ENCODE measurements around the gene SEBOX. TPM values are rescaled to one million over a fixed set of nuclear protein-coding genes. Genes with fewer than 3 reads are reported as not detected.

SEBOX gene
- total RNA-seq, 1 donor from 2014 or later = not detected

DNA sequence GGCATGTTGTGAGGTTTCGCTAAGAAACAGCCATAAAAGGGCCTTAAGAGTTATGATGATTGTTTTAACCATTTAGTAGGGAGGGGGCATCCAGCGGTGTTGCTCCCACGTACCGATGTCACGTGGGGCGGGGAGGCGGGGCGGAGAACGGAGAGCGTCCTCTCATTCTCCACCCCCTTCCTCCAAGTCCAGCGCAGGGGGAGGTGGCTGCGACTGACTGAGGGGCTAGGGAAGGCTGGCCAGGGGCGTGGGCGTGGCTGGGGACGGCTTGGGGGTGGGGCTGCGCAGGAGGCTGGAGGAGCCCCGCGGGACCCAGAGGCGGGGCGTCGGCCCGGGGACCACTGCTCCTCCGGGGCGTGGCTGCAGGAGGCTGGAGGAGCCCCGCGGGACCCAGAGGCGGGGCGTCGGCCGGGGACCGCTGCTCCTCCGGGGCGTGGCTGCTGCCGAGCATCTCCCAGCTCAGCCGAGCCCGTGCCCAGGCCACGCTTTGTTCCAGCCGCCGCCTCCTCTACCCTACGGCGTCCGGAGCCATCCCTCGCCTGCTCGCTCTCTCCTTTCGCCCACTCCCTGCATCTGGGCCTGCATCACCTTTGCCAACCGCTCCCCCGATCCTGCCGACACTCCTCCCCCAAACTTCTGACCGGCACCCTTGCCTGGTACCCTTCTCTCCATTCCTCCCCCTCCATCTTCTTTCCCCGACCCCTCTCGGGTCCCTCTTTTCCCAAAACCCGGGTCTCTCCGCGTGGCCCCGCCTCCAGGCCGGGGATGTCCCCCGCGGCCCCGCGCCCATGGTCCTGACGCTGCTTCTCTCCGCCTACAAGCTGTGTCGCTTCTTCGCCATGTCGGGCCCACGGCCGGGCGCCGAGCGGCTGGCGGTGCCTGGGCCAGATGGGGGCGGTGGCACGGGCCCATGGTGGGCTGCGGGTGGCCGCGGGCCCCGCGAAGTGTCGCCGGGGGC is 6.5 kb upstream of the SEBOX start, which contains the start of gene SARM1:
Gene SARM1, plus strand, starts transcription at position 450 of the 958 bp plus-strand sequence. Its CDS starts 339 bp downstream, at position 789.
- DNase-seq (ENCODE audit: low spot score) = peak; percentile 95
- Mint-ChIP-seq H3K36me3 (ENCODE audit: low read depth) (no peaks in the 10 kb centered on the region), H3K9me3 (ENCODE audit: low read depth) (no peaks in the 10 kb centered on the region), H3K4me3 (ENCODE audit: unreplicated experiment) (peak within 1 kb of the TSS; percentile 79), H3K27ac (ENCODE audit: unreplicated experiment) (peak within 1 kb of the TSS; percentile 88), H3K4me1 (ENCODE audit: low read depth) (peaks cover 33% of the 10 kb centered on the region), H3K27me3 (ENCODE audit: low read depth) (no peaks in the 10 kb centered on the region)
- TF ChIP-seq, protein P1, sequence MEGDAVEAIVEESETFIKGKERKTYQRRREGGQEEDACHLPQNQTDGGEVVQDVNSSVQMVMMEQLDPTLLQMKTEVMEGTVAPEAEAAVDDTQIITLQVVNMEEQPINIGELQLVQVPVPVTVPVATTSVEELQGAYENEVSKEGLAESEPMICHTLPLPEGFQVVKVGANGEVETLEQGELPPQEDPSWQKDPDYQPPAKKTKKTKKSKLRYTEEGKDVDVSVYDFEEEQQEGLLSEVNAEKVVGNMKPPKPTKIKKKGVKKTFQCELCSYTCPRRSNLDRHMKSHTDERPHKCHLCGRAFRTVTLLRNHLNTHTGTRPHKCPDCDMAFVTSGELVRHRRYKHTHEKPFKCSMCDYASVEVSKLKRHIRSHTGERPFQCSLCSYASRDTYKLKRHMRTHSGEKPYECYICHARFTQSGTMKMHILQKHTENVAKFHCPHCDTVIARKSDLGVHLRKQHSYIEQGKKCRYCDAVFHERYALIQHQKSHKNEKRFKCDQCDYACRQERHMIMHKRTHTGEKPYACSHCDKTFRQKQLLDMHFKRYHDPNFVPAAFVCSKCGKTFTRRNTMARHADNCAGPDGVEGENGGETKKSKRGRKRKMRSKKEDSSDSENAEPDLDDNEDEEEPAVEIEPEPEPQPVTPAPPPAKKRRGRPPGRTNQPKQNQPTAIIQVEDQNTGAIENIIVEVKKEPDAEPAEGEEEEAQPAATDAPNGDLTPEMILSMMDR (IDR thresholded peaks at IDR 0.05) = no peak

DNA sequence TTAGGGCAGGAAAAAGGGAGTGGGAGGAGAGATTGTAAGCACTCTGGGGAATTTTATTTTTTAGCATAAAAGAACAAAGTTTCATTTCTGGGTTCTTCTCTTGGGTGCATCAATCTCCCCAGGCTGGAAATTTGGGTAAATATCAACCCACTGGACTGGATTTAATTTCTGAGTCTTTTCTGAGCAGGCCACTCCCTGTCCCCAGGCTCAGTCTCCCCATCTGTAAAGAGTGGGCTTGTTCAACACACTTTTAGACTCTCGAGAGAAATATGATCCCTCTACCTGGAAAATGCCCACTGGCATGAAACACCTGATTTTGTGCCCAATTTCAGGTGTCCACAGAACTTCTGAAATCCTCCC is 5.7 kb upstream of the SEBOX start:
- peak overlapping the region; percentile 88 for H3K27ac Mint-ChIP-seq (ENCODE audit: unreplicated experiment)
- TF ChIP-seq, protein P1 (IDR thresholded peaks at IDR 0.05) = no peak

GRCh38 chr17:28370035-28370743 is 5.2 kb upstream of the SEBOX start, which contains the start of gene VTN:
TSS of gene VTN (minus strand) at chr17:28370307. CDS start at chr17:28370203, 104 bp downstream.
- Mint-ChIP-seq H3K27me3 (ENCODE audit: low read depth) (no peaks in the 10 kb centered on the region), H3K9me3 (ENCODE audit: low read depth) (no peaks in the 10 kb centered on the region), H3K36me3 (ENCODE audit: low read depth) (no peaks in the 10 kb centered on the region), H3K27ac (ENCODE audit: unreplicated experiment) (peak within 1 kb of the TSS; percentile 88), H3K4me1 (ENCODE audit: low read depth) (peaks cover 33% of the 10 kb centered on the region), H3K4me3 (ENCODE audit: unreplicated experiment) (peak within 1 kb of the TSS; percentile 74)
- DNase-seq (ENCODE audit: low spot score) = no peak
- TF ChIP-seq, protein P1 (IDR thresholded peaks at IDR 0.05) = no peak

More for the DNA sequence above, 5.7 kb upstream of the SEBOX start:
- Mint-ChIP-seq H3K4me1 (ENCODE audit: low read depth) (peaks cover 33% of the 10 kb centered on the region), H3K9me3 (ENCODE audit: low read depth) (no peaks in the 10 kb centered on the region), H3K36me3 (ENCODE audit: low read depth) (no peaks in the 10 kb centered on the region), H3K27me3 (ENCODE audit: low read depth) (no peaks in the 10 kb centered on the region), H3K4me3 (ENCODE audit: unreplicated experiment) (peak overlapping the region; percentile 74)
- no peak for DNase-seq (ENCODE audit: low spot score)

- Mint-ChIP-seq H3K36me3 (ENCODE audit: low read depth) (no peaks in the 10 kb centered on the region), H3K9me3 (ENCODE audit: low read depth) (no peaks in the 10 kb centered on the region), H3K27me3 (ENCODE audit: low read depth) (no peaks in the 10 kb centered on the region), H3K4me3 (ENCODE audit: unreplicated experiment) (no peak overlapping the region), H3K27ac (ENCODE audit: unreplicated experiment) (no peak overlapping the region), H3K4me1 (ENCODE audit: low read depth) (peaks cover 33% of the 10 kb centered on the region)
- no peak for DNase-seq (ENCODE audit: low spot score)
- TF ChIP-seq, protein P1 (IDR thresholded peaks at IDR 0.05) = peak; percentile 7
These were observed 4.7 kb upstream of the SEBOX start for GRCh38 chr17:28369684-28370034.

Measured in chondrocyte (in vitro differentiated cells).